Breast epithelium (tissue), 3 donors: ENCODE data around the gene PTPRU.

Experiments used
- POLR2A ChIP-seq: fragments of 450-650 bp; IDR thresholded peaks from one replicate; pipeline ENCODE4 v1.6.1; 2016; ENCODE audit warnings: antibody characterized with exemption, mild to moderate bottlenecking, moderate library complexity
- POLR2AphosphoS5 ChIP-seq, 3 donors: sonication (generic); formaldehyde crosslinking; IDR thresholded peaks; one replicate each; pipeline ENCODE4 v1.6.1; 2017; ENCODE audit warnings: antibody characterized with exemption in 3 of 3
- TF ChIP-seq, protein P1 (sequence below), 3 donors: fragments of 450-650 bp; IDR thresholded peaks; one replicate each; pipeline ENCODE4 v1.5.1; 2016 to 2017; ENCODE audit warnings: antibody characterized with exemption in 3 of 3, mild to moderate bottlenecking in 3 of 3, moderate library complexity in 3 of 3

DNA sequence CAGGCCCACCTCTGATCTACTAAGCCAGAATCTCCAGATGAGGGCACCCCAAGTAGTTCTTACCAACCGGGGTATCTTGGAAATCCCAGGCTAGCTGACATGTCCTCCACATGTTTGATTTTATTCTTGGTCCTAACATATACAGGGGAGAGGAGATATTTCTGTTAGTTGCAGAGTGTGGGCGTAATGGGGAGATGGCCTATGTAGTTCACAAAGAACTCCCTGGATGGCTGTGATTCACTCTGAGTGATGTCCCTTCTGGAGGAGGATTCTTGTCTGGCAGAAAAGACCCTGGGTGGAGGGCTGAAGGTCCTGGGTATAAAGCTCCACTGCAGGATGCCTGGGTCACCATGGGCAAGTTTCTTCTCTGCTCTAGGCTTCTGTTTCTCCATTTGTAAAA is 18.7 kb upstream of the PTPRU start:
- TF ChIP-seq, protein P1, sequence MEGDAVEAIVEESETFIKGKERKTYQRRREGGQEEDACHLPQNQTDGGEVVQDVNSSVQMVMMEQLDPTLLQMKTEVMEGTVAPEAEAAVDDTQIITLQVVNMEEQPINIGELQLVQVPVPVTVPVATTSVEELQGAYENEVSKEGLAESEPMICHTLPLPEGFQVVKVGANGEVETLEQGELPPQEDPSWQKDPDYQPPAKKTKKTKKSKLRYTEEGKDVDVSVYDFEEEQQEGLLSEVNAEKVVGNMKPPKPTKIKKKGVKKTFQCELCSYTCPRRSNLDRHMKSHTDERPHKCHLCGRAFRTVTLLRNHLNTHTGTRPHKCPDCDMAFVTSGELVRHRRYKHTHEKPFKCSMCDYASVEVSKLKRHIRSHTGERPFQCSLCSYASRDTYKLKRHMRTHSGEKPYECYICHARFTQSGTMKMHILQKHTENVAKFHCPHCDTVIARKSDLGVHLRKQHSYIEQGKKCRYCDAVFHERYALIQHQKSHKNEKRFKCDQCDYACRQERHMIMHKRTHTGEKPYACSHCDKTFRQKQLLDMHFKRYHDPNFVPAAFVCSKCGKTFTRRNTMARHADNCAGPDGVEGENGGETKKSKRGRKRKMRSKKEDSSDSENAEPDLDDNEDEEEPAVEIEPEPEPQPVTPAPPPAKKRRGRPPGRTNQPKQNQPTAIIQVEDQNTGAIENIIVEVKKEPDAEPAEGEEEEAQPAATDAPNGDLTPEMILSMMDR (IDR thresholded peaks at IDR 0.05): no peak
- no peak for TF ChIP-seq POLR2A
- no peak for TF ChIP-seq POLR2AphosphoS5 (IDR thresholded peaks at IDR 0.05)
